Measurements from ENCODE around the gene SH3RF2.

GRCh38 chr5:145938776-145939539, 2.6 kb downstream of the SH3RF2 start:
- TF ChIP-seq CTCF (IDR thresholded peaks at IDR 0.05) (no peak), POLR2A (IDR thresholded peaks at IDR 0.05) (no peak), EP300 (IDR thresholded peaks at IDR 0.05) (no peak)

Data from ovary (tissue), 3 donors.